ENCODE results near the gene SGPP2.

SGPP2 gene

GRCh38 chr2:222569826-222570225, 145.5 kb downstream of the SGPP2 start:
- no peaks in the 10 kb centered on the region for H3K4me1 ChIP-seq (ENCODE audit: control insufficient read depth in 1 of 2, insufficient read depth in 1 of 2, low read depth in 1 of 2, low read length in 1 of 2)
- TF ChIP-seq, protein P1, sequence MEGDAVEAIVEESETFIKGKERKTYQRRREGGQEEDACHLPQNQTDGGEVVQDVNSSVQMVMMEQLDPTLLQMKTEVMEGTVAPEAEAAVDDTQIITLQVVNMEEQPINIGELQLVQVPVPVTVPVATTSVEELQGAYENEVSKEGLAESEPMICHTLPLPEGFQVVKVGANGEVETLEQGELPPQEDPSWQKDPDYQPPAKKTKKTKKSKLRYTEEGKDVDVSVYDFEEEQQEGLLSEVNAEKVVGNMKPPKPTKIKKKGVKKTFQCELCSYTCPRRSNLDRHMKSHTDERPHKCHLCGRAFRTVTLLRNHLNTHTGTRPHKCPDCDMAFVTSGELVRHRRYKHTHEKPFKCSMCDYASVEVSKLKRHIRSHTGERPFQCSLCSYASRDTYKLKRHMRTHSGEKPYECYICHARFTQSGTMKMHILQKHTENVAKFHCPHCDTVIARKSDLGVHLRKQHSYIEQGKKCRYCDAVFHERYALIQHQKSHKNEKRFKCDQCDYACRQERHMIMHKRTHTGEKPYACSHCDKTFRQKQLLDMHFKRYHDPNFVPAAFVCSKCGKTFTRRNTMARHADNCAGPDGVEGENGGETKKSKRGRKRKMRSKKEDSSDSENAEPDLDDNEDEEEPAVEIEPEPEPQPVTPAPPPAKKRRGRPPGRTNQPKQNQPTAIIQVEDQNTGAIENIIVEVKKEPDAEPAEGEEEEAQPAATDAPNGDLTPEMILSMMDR (IDR thresholded peaks at IDR 0.05), result no peak
- peaks cover 10% of the 10 kb centered on the region for H3K36me3 ChIP-seq
- no peaks in the 10 kb centered on the region for H3K9me3 ChIP-seq
- H3K4me3 ChIP-seq (ENCODE audit: low read depth in 1 of 2, low read length in 1 of 2), result no peak overlapping the region
- H3K27ac ChIP-seq, result no peak overlapping the region
- no peaks in the 10 kb centered on the region for H3K27me3 ChIP-seq

- Histone ChIP-seq H3K36me3 (peaks cover 10% of the 10 kb centered on the region), H3K4me3 (ENCODE audit: low read depth in 1 of 2, low read length in 1 of 2) (no peak overlapping the region), H3K4me1 (ENCODE audit: control insufficient read depth in 1 of 2, insufficient read depth in 1 of 2, low read depth in 1 of 2, low read length in 1 of 2) (no peaks in the 10 kb centered on the region), H3K27me3 (no peaks in the 10 kb centered on the region), H3K27ac (no peak overlapping the region), H3K9me3 (no peaks in the 10 kb centered on the region)
- TF ChIP-seq, protein P1 (IDR thresholded peaks at IDR 0.05), result no peak
Measured at GRCh38 chr2:222572264-222572721, 147.9 kb downstream of the SGPP2 start.

DNA sequence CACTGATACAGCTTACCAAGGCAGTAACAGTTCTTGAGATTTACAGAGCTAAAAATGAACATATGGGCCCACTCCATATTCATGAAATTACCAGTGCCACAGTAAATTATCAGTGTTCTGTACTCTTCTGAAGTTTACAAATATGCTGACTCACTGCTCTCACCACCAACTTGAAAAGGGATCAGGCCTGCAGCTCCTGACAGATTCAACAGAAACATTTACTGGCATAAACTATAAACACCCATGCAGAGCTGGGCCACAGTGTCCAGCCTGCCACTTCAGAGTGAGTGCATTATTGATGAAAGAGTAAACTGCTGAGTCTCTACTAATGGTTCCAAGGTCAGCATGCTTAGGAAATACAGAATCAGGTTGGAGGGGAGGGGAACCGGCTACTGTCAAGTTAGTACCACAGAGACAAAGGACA, 148.4 kb downstream of the SGPP2 start:
- H3K4me1 ChIP-seq (ENCODE audit: control insufficient read depth in 1 of 2, insufficient read depth in 1 of 2, low read depth in 1 of 2, low read length in 1 of 2), result no peaks in the 10 kb centered on the region
- no peaks in the 10 kb centered on the region for H3K9me3 ChIP-seq
- H3K4me3 ChIP-seq (ENCODE audit: low read depth in 1 of 2, low read length in 1 of 2), result no peak overlapping the region
- H3K27me3 ChIP-seq, result no peaks in the 10 kb centered on the region
- H3K36me3 ChIP-seq, result peaks cover 10% of the 10 kb centered on the region
- TF ChIP-seq, protein P1 (IDR thresholded peaks at IDR 0.05), result no peak
- H3K27ac ChIP-seq, result no peak overlapping the region

- Histone ChIP-seq H3K4me3 (ENCODE audit: low read depth in 1 of 2, low read length in 1 of 2) (no peak overlapping the region), H3K9me3 (no peaks in the 10 kb centered on the region), H3K27ac (no peak overlapping the region), H3K36me3 (peaks cover 10% of the 10 kb centered on the region), H3K4me1 (ENCODE audit: control insufficient read depth in 1 of 2, insufficient read depth in 1 of 2, low read depth in 1 of 2, low read length in 1 of 2) (no peaks in the 10 kb centered on the region), H3K27me3 (no peaks in the 10 kb centered on the region)
- TF ChIP-seq, protein P1 (IDR thresholded peaks at IDR 0.05), result no peak
Measured at GRCh38 chr2:222575618-222576017, 151.3 kb downstream of the SGPP2 start.

GRCh38 chr2:222576171-222577081, 152.1 kb downstream of the SGPP2 start:
- no peaks in the 10 kb centered on the region for H3K27me3 ChIP-seq
- peaks cover 3% of the 10 kb centered on the region for H3K36me3 ChIP-seq
- H3K4me1 ChIP-seq (ENCODE audit: control insufficient read depth in 1 of 2, insufficient read depth in 1 of 2, low read depth in 1 of 2, low read length in 1 of 2), result peaks cover under 1 to 4% of the 10 kb centered on the region in 2 experiments
- no peak overlapping the region for H3K4me3 ChIP-seq (ENCODE audit: low read depth in 1 of 2, low read length in 1 of 2)
- H3K9me3 ChIP-seq, result no peaks in the 10 kb centered on the region
- no peak overlapping the region for H3K27ac ChIP-seq
- TF ChIP-seq, protein P1 (IDR thresholded peaks at IDR 0.05), result no peak

Measured in neutrophil (primary cell).